ENCODE measurements around the gene CELF2. TPM values are rescaled to one million over a fixed set of nuclear protein-coding genes. Genes with fewer than 3 reads are reported as not detected.

Gene CELF2
- total and polyA plus RNA-seq, 9 of the 15 experiments (the other 6 are each of a cell fraction or from before 2014, with no cell fraction given) = 4.0 to 20.3 (median 11.1) TPM

- TF ChIP-seq E2F8 (IDR thresholded peaks at IDR 0.05; ENCODE audit: low read depth, partially characterized antibody) (peak; percentile 92), ZNF79 (CRISPR knock-in tag; IDR thresholded peaks at IDR 0.05; ENCODE audit: low read depth) (no peak), GABPA (tag; conservative IDR thresholded peaks at IDR 0.05; ENCODE audit: low read depth) (peak; percentile 83), RAD21 (CRISPR knock-in tag; conservative IDR thresholded peaks at IDR 0.05 in 1 of 2, IDR thresholded peaks at IDR 0.05 in 1 of 2) (0 out of 4 replicates have a peak, but pooled peaks of 1 of the 2 experiments have one; percentile 11), NR2C1 (IDR thresholded peaks at IDR 0.05) (peak; percentile 92), NR2C1 (tag; IDR thresholded peaks at IDR 0.05) (peak; percentile 97), RFX7 (CRISPR knock-in tag; IDR thresholded peaks at IDR 0.05) (no peak)
Measured at GRCh38 chr10:11353006-11353896, 335.6 kb downstream of the CELF2 start (continued).

Measured in K562 (cell line).